ENCODE data around the gene C20orf144. TPM values are rescaled to one million over a fixed set of nuclear protein-coding genes. Genes with fewer than 3 reads are reported as not detected.
"Not testable (repeated sequence)": the region's sequence is repeated elsewhere in the genome, so short reads cannot be mapped to it uniquely, and the experiment has no call there.

C20orf144 gene
- total RNA-seq, 1 experiment from 2014 or later = 0.42 TPM

DNA sequence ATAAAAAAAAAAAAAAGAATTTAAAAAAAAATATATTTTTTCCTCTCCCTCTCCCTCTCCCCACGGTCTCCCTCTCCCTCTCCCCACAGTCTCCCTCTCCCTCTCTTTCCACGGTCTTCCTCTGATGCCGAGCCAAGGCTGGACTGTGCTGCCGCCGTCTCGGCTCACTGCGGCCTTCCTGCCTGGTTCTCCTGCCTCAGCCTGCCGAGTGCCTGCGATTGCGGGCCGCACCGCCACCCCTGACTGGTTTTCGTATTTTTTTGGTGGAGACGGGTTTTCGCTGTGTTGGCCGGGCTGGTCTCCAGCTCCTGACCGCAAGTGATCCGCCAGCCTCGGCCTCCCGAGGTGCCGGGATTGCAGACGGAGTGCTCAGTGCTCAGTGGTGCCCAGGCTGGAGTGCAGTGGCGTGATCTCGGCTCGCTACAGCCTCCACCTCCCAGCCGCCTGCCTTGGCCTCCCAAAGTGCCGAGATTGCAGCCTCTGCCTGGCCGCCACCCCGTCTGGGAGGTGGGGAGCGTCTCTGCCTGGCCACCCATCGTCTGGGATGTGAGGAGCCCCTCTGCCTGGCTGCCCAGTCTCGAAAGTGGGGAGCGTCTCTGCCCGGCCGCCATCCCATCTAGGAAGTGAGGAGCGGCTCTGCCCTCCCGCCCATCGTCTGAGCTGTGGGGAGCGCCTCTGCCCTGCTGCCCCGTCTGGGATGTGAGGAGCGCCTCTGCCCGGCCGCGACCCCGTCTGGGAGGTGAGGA, 38.7 kb downstream of the C20orf144 start:
- H3K27me3 ChIP-seq; H3K27ac ChIP-seq; H3K4me1 ChIP-seq; H3K36me3 ChIP-seq; H3K9me3 ChIP-seq (replicated peaks); DNase-seq; H3K4me3 ChIP-seq: not testable (repeated sequence)

DNA sequence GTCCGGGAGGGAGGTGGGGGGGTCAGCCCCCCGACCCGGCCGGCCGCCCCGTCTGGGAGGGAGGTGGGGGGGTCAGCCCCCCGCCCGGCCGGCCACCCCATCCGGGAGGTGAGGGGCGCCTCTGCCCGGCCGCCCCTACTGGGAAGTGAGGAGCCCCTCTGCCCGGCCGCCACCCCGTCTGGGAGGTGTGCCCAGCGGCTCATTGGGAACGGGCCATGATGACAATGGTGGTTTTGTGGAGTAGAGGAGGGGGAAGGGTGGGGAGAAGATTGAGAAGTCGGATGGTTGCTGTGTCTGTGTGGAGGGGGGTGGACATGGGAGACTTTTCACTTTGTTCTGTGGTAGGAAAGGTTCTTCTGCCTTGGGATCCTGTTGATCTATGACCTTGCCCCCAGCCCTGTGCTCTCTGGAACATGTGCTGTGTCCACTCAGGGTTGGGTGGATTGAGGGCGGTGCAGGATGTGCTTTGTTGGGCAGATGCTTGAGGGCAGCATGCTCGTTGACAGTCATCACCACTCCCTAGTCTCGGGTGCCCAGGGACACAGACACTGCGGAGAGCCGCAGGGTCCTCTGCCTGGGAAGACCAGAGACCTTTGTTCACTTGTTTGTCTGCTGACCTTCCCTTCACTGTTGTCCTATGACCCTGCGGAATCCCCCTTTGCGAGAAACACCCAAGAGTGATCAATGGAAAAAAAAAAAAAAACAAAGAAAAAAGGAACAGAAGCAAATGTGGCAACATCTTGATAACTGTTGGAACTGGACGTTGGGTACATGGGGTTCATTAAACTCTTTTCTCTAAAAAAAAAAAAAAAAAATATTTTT, 39.7 kb downstream of the C20orf144 start:
- Histone ChIP-seq H3K9me3 (replicated peaks) (no peaks in the 10 kb centered on the region; the same call in 1 of the 2 replicates), H3K4me1 (no peaks in the 10 kb centered on the region), H3K36me3 (no peaks in the 10 kb centered on the region), H3K4me3 (no peak overlapping the region), H3K27me3 (no peaks in the 10 kb centered on the region), H3K27ac (no peak overlapping the region)
- no peak for DNase-seq

DNA sequence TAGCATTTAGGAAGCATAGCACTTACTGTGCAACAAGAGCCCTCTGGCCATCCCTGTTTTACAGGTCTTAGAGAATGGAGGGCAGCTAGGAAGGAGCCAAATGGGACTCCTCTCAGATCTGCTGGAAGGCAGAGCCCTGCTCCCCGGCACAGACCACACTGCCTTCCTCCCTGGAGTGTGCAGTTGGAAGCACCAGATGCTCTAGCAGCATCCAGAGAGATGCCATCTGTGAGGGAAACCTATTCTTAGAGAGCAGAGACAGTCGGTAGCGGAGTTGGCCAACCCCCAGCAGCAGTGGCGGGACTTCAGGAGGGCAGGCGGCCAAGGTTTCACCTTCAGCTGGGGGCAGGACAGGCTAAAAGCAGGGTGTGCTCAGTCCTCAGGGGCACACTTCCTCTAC, 40.7 kb downstream of the C20orf144 start:
- Histone ChIP-seq H3K4me3 (no peak overlapping the region), H3K9me3 (replicated peaks) (no peaks in the 10 kb centered on the region; the same call in 1 of the 2 replicates), H3K27me3 (no peaks in the 10 kb centered on the region), H3K36me3 (peaks cover 3% of the 10 kb centered on the region; the same call in 1 of the 2 replicates), H3K27ac (no peak overlapping the region), H3K4me1 (no peaks in the 10 kb centered on the region)
- DNase-seq = no peak

DNA sequence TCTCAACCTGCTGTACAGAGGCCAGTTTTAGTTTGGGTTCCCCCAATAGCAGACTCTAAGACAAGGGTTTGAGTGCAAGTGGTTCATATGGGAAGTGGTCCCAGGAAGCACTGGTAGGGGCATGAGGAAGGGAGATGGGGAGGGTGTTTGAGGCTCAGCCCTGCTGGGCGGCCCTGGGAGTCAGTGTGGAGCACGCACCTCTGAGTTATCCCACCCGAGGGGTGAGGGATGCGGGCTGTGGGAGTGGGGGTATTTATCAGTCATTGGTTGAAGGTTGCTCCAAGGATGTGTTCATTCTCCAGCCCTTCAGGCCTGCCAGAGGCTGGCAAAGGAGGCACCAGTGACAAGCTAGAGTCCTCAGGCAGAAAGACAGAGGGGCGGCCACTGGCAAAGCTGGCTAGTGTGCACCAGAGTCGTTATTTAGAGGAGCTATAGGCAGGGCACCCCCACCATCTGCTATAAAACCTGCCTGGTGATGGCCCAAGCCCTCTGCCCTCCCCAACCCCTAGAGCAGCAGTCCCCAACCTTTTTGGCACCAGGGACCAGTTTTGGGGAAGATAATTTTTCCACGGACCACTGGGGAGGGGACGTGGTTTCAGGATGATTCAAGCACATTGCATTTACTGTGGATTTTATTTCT, 41.5 kb downstream of the C20orf144 start:
- Histone ChIP-seq H3K9me3 (replicated peaks) (no peaks in the 10 kb centered on the region), H3K36me3 (peaks cover 3% of the 10 kb centered on the region; the same call in 1 of the 2 replicates), H3K4me3 (no peak overlapping the region), H3K27ac (no peak overlapping the region), H3K27me3 (no peaks in the 10 kb centered on the region), H3K4me1 (no peaks in the 10 kb centered on the region)
- DNase-seq = no peak

DNA sequence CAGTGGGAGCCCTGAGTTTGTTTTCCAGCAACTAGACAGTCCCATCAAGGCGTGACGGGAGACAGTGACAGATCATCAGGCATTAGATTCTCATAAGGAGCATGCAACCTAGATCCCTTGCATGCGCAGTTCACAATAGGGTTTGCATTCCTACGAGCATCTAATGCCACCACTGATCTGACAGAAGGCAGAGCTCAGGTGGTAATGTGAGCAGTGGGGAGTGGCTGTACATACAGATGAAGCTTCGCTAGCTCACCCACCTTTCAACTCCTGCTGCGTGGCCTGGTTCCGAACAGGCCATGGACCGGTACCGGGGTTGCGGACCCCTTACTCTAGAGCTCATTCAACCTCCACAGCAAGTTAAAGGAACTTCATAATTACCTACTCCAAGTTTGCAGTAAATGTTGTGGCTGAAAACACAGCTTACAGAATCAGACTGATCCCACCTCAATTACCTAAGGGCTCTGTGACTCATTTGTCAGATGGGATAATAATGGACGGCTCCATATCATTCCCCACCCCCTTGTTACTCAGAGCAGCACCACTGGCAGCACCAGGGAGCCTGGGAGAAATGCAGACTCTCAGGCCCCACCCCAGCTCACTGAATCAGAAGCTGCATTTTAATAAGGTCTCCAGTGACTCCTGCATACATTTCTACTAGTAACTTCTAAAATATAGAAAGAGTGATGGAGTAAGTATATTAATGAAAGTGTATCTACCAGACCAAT, 42.2 kb downstream of the C20orf144 start:
- Histone ChIP-seq H3K36me3 (peaks cover 3% of the 10 kb centered on the region; the same call in 1 of the 2 replicates), H3K27me3 (no peaks in the 10 kb centered on the region), H3K27ac (no peak overlapping the region), H3K4me3 (no peak overlapping the region), H3K9me3 (replicated peaks) (no peaks in the 10 kb centered on the region), H3K4me1 (no peaks in the 10 kb centered on the region)
- DNase-seq = no peak

DNA sequence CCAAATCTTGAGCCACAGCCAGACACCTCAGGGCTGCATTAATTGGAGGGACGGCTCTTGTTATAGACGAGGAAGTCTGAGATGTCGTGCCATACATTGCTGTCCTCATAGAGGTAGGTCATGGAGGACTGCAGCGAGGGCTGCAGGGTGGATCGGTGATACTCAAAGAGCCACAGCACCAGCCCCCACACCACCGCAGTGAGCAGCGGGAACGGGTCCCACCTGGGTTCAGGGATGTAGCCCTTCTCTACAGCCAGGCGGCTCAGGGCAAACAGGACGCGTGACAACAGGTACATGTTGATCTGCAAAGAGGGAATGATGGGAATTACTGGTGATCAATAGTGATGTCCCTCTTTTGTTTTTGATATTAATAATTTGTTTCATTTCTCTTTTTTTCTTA, 45.5 kb downstream of the C20orf144 start:
- no peak overlapping the region for H3K4me3 ChIP-seq
- H3K36me3 ChIP-seq = peaks cover 3% of the 10 kb centered on the region; the same call in 1 of the 2 replicates
- no peak overlapping the region for H3K27ac ChIP-seq
- no peaks in the 10 kb centered on the region for H3K4me1 ChIP-seq
- no peaks in the 10 kb centered on the region for H3K9me3 ChIP-seq (replicated peaks)
- H3K27me3 ChIP-seq = no peaks in the 10 kb centered on the region
- no peak for DNase-seq

DNA sequence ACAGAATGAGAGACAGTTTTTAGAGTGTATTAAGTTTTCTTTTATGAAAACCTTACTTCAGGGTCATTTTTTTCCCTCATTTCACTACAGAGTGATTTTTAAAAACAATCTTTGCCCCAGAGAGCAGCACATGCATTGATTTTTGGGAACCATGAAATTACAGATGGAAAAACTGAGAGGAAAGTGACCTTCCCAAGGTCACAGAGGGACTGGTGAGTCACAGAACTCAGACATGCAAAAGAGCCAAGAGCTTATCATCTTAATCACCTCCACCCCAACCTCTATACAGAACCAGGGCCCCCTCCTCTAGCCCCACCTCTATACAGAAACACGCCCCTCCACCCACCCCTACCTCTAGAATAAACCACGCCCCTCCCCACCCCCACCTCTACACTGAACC, 47.3 kb downstream of the C20orf144 start:
- DNase-seq = no peak
- no peaks in the 10 kb centered on the region for H3K27me3 ChIP-seq
- H3K9me3 ChIP-seq (replicated peaks) = no peaks in the 10 kb centered on the region
- no peaks in the 10 kb centered on the region for H3K4me1 ChIP-seq
- H3K27ac ChIP-seq = no peak overlapping the region
- H3K36me3 ChIP-seq = peaks cover 3% of the 10 kb centered on the region; the same call in 1 of the 2 replicates
- H3K4me3 ChIP-seq = no peak overlapping the region

DNA sequence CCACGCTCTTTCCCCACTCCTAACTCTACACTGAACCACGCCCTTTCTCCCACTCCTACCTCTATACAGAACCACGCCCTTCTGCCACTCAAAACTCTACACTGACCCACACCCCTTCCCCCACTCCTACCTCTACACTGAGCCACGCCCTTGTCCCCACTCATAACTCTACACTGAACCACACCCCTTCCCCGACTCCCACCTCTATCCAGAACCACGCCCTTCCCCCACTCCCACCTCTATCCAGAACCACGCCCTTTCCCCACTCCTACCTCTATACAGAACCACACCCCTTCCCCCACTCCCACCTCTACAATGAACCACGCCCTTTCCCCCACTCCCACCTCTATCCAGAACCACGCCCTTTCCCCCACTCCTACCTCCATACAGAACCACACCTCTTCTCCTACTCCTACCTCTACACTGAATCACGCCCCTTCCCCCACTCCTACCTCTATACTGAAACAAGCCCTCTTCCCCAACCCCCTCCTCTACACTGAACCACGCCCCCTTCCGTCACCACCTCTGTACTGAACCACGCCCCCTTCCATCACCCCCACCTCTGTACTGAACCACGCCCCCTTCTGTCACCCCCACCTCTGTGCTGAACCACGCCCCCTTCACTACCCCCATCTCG, 47.9 kb downstream of the C20orf144 start:
- DNase-seq = no peak

DNA sequence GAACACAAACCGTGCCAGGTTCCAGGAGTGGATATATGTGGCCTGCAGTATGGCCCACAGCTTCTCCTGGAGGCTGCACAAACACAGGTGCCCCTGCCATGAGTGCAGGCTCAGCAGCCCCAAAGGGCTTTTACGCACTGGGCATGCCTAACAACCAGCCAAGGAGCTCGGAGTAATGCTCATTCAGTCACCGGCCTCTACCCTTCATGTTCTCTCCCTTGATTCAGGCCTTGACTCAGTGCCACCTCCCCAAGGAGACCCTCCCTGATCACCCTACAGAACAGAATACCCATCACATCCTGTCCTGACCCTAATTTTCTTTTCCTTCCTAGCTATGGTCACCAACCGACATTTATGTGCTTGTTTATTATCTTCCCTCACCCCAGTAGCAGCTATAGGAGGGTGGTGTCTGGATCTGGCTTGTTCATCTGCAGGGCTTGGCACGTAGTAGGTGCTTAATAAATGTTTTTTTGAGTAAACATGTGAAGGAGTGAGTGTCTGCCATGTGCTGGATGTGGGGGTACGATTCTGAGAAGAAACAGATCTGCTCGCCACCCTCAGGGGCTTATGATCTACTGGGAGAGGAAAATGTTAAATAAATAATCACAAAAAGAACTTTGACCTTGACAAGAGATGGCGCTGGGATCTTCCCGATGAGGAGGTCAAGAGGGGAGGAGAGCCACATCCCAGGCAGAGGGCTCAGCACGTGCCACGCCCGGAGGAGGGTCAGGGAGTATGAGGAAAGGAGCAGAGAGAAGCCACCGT, 48.7 kb downstream of the C20orf144 start:
- DNase-seq = no peak
- H3K27ac ChIP-seq = no peak overlapping the region
- H3K4me1 ChIP-seq = no peaks in the 10 kb centered on the region
- peaks cover 3% of the 10 kb centered on the region; the same call in 1 of the 2 replicates for H3K36me3 ChIP-seq
- no peaks in the 10 kb centered on the region for H3K9me3 ChIP-seq (replicated peaks)
- H3K4me3 ChIP-seq = no peak overlapping the region
- H3K27me3 ChIP-seq = no peaks in the 10 kb centered on the region

More for the DNA sequence above, 47.9 kb downstream of the C20orf144 start:
- no peak overlapping the region for H3K4me3 ChIP-seq
- no peaks in the 10 kb centered on the region for H3K9me3 ChIP-seq (replicated peaks)
- H3K27me3 ChIP-seq = no peaks in the 10 kb centered on the region
- H3K4me1 ChIP-seq = no peaks in the 10 kb centered on the region
- no peak overlapping the region for H3K27ac ChIP-seq
- H3K36me3 ChIP-seq = peaks cover 3% of the 10 kb centered on the region; the same call in 1 of the 2 replicates

DNA sequence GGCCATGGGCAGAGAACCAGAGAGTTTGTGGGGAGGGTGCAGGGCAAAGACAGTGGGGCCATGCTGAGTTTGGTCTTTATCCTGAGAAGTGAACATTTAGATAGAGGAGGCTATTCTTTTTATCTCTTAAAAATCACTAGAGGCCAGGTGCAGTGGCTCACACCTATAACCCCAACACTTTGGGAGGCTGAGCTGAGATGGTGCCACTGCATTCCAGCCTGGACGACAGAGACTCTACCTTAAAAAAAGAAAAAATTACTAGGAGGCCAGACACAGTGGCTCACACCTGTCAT, 49.3 kb downstream of the C20orf144 start:
- H3K36me3 ChIP-seq = peaks cover 3% of the 10 kb centered on the region; the same call in 1 of the 2 replicates
- H3K9me3 ChIP-seq (replicated peaks) = no peaks in the 10 kb centered on the region
- H3K4me3 ChIP-seq = no peak overlapping the region
- DNase-seq = no peak
- no peaks in the 10 kb centered on the region for H3K27me3 ChIP-seq
- no peaks in the 10 kb centered on the region for H3K4me1 ChIP-seq
- no peak overlapping the region for H3K27ac ChIP-seq

Other genes starting within 250 kb of the C20orf144 start
- 13.2 and 14.5 TPM in 2 replicates for gene SNTA1, start 218.6 kb upstream of the C20orf144 start, total RNA-seq (2014; rRNA removed; shearing (Covaris generic))
- gene CBFA2T2, start 172.2 kb upstream of the C20orf144 start, total RNA-seq (2014; rRNA removed; shearing (Covaris generic)) = 14.2 and 14.9 TPM in 2 replicates
- 0.10 TPM in 1 of 2 replicates, not detected in the other for gene ACTL10, start 4.6 kb downstream of the C20orf144 start, total RNA-seq (2014; rRNA removed; shearing (Covaris generic))
- gene NECAB3, start 12.1 kb downstream of the C20orf144 start, total RNA-seq (2014; rRNA removed; shearing (Covaris generic)) = 28.2 and 30.8 TPM in 2 replicates
- gene E2F1, start 24.1 kb downstream of the C20orf144 start, total RNA-seq (2014; rRNA removed; shearing (Covaris generic)) = 103 and 112 TPM in 2 replicates
- 7.4 and 8.2 TPM in 2 replicates for gene PXMP4, start 58.0 kb downstream of the C20orf144 start, total RNA-seq (2014; rRNA removed; shearing (Covaris generic))
- gene ZNF341, start 69.7 kb downstream of the C20orf144 start, total RNA-seq (2014; rRNA removed; shearing (Covaris generic)) = 1.3 and 1.8 TPM in 2 replicates
- 45.0 and 51.9 TPM in 2 replicates for gene CHMP4B, start 149.0 kb downstream of the C20orf144 start, total RNA-seq (2014; rRNA removed; shearing (Covaris generic))

Measured in SJCRH30 (cell line).